ENCODE measurements around the gene SRC.

The SRC gene

DNA sequence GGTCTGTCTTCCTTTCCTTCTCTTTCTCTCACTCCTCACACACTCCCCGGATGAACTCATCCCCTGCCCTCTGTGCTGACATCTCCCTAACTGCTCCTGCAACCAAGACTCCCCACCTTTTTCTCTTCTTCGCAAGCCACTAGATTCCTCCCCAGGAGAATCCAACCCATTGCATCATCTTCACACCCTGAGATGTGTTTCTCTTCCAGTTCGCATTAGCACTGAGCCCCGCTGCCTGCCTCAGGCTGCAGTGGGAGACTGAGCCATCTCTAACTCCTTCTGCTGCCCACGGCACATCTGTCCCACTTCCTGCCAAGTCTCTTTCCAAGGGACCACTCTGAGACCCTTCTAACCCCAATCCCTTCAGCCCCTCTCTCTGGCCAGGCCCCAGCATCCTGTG is 107.9 kb downstream of the SRC start:
- DNase-seq (ENCODE audit: low read depth): no peak
- TF ChIP-seq, protein P1, sequence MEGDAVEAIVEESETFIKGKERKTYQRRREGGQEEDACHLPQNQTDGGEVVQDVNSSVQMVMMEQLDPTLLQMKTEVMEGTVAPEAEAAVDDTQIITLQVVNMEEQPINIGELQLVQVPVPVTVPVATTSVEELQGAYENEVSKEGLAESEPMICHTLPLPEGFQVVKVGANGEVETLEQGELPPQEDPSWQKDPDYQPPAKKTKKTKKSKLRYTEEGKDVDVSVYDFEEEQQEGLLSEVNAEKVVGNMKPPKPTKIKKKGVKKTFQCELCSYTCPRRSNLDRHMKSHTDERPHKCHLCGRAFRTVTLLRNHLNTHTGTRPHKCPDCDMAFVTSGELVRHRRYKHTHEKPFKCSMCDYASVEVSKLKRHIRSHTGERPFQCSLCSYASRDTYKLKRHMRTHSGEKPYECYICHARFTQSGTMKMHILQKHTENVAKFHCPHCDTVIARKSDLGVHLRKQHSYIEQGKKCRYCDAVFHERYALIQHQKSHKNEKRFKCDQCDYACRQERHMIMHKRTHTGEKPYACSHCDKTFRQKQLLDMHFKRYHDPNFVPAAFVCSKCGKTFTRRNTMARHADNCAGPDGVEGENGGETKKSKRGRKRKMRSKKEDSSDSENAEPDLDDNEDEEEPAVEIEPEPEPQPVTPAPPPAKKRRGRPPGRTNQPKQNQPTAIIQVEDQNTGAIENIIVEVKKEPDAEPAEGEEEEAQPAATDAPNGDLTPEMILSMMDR (IDR thresholded peaks at IDR 0.05; ENCODE audit: control insufficient read depth, extremely low read depth, insufficient read depth): no peak
- H3K4me3 ChIP-seq (ENCODE audit: low read depth, low read length): no peak overlapping the region

DNA sequence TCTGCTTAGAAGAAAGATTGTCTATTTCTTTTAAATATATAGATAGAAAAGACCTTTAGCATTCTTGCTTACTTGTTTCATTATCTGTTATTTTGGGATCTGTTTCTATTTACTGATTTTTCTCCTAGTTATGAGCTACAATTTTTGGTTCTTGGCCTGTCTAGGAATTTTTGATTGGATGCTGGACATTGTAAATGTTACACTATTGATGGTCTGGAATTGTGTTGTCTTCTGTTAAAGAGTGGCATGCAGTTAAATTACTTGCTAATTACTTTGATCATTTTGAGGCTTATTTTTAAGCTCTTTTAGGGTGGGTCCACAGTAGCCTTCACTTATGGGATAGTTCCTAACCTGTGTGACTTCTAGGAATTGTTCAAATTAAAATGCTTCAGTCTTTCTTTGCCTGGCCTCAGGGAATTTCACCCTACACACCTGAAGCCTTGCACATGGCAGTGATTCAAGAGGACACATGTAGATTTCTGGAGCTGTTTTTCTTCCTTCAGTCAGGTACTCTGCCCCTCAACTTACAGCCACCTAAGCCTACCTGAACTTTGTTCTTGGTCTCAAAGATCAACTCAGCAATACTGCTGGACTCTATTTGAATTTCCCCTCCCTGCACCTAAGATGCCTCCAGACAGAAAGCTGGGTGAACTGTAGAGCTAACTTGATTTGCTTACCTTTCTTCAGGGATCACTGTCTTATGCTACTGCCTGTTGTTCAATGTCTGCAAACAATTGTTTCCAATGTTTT is 108.9 kb downstream of the SRC start:
- TF ChIP-seq, protein P1 (IDR thresholded peaks at IDR 0.05; ENCODE audit: control insufficient read depth, extremely low read depth, insufficient read depth): no peak
- no peak overlapping the region for H3K4me3 ChIP-seq (ENCODE audit: low read depth, low read length)
- no peak for DNase-seq (ENCODE audit: low read depth)
